GM12878 (cell line): ENCODE measurements around the gene TBCD.

Source experiments
- BCL11A ChIP-seq: IDR thresholded peaks from 2 replicates; pipeline ENCODE4 v1.6.1; 2011; ENCODE audit warnings: low read depth, low read length
- BCL3 ChIP-seq: IDR thresholded peaks from 2 replicates; pipeline ENCODE4 v1.6.1; 2011; ENCODE audit warnings: borderline replicate concordance, low read depth, mild to moderate bottlenecking, moderate library complexity, low read length; ENCODE audit not compliant: insufficient read depth, poor library complexity, severe bottlenecking
- CTCF ChIP-seq, 3 experiments: IDR thresholded peaks in 2 of 3; conservative IDR thresholded peaks in 1 of 3; 2 replicates each; pipeline ENCODE4 v1.5.1; 2011; ENCODE audit warnings: low read depth in 3 of 3, low read length in 3 of 3, mild to moderate bottlenecking in 3 of 3, control low read depth in 2 of 3, moderate library complexity in 2 of 3, inconsistent platforms in 1 of 3, mixed read lengths in 1 of 3; ENCODE audit not compliant: control insufficient read depth in 2 of 3, insufficient read depth in 1 of 3; ENCODE audit errors: extremely low read depth in 1 of 3
- KDM1A ChIP-seq: fragments of 200-600 bp; sonication (generic); IDR thresholded peaks from 2 replicates; pipeline ENCODE4 v1.6.1; 2016; ENCODE audit warnings: borderline replicate concordance
- KLF5 ChIP-seq: fragments of 450-650 bp; IDR thresholded peaks from 2 replicates; pipeline ENCODE4 v1.6.1; 2014; ENCODE audit warnings: mild to moderate bottlenecking; ENCODE audit not compliant: partially characterized antibody
- POLR2AphosphoS2 ChIP-seq: IDR thresholded peaks from 2 replicates; pipeline ENCODE4 v1.6.1; 2011; ENCODE audit warnings: low read depth, mild to moderate bottlenecking, low read length, improper control_type of control experiment, moderate library complexity
- REST ChIP-seq: IDR thresholded peaks from 2 replicates; pipeline ENCODE4 v1.6.1; 2012; ENCODE audit warnings: mild to moderate bottlenecking, low read depth, low read length
- ZBTB11 ChIP-seq: fragments of 450-650 bp; formaldehyde crosslinking; IDR thresholded peaks from 2 replicates; pipeline ENCODE4 v1.5.0; 2022; ENCODE audit warnings: mild to moderate bottlenecking, missing genetic modification characterization

GRCh38 chr17:82912484-82913089, 160.7 kb downstream of the TBCD start:
- TF ChIP-seq BCL3 (no peak), KDM1A (no peak), BCL11A (no peak), ZBTB11 (CRISPR knock-in tag) (no peak), CTCF (IDR thresholded peaks at IDR 0.05 in 2 of 3, conservative IDR thresholded peaks at IDR 0.05 in 1 of 3; ENCODE audit: control insufficient read depth in 2 of 3, extremely low read depth in 1 of 3, insufficient read depth in 1 of 3, low read depth in 3 of 3, low read length in 3 of 3) (no peak), KLF5 (no peak), POLR2AphosphoS2 (no peak), REST (no peak)
